ENCODE data around the gene PGAP6.
A peak's percentile ranks its signal among the peaks of the same experiment; 100 is the strongest.
"Not testable (repeated sequence)": the region's sequence is repeated elsewhere in the genome, so short reads cannot be mapped to it uniquely, and the experiment has no call there.

Gene PGAP6

DNA sequence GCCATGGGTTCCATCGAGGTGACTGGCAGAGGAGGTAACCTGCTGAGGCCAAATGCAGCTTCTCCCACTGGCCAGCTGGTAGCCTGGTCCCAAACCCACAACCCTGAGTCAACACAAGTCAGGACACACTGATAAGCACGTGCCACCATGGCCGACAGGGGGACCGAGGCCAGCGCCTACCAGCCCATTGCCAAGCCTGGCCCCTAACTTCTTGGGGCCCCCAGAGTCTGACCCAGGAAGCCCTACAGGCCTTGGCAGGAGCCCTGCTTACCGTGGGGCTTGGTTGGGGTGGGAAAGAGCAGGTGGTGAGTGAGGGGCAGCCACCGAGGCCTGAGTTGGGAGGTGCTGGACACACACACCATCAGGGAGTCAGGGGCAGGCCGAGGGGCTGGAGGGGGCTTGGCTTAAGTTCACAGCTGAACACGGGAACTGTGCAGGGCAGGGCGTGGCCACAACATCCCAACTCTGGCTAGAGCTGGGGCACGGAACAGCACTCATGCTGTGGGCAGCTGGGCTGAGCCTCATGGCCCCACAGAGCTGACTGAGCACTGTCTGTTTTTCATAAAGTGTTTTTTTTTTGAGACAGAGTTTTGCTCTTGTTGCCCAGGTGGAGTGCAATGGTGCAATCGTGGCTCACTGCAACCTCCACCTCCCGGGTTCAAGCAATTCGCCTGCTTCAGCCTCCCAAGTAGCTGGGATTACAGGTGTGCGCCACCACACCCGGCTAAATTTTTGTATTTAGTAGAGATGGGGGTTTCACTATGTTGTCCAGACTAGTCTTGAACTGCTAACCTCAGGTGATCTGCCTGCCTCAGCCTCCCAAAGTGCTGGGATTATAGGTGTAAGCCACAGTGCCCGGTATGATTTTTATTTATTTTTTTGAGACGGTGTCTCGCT, 16.9 kb downstream of the PGAP6 start:
- no peak for DNase-seq

DNA sequence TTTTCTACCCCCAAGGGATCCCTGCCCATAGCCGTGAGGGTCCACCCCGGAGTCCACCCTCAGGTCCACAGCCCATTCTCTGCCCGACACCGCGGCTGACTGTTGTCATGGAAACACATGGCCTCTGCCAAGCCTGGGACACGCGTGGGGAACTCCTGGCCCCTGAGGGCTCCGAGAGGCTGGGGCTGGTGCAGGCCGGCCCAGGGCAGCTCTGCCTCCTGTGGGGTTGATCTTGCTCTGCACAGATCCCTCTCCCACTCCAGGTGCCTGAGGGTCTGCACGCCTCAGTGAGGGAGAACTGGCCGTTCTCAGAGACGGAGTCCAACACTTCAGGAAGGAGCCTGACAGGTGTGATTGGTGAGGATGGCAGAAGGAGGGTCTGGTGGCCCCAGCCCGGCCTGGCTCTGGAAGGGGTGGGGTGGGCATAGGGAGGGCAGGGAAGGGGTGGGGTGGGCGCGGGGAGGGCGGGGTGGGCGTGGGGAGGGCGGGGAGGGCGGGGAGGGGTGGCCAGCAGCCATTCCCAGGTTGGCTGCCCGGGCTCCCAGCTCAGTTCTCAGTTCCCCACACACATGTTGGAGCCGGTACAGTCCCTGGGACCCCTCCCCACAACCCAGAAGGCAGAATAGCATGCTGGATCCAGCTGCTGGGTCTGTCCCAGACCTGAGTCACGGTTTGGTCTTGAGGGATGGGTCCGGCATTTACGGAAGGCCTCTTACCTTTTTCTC, 17.9 kb downstream of the PGAP6 start:
- no peak for DNase-seq

DNA sequence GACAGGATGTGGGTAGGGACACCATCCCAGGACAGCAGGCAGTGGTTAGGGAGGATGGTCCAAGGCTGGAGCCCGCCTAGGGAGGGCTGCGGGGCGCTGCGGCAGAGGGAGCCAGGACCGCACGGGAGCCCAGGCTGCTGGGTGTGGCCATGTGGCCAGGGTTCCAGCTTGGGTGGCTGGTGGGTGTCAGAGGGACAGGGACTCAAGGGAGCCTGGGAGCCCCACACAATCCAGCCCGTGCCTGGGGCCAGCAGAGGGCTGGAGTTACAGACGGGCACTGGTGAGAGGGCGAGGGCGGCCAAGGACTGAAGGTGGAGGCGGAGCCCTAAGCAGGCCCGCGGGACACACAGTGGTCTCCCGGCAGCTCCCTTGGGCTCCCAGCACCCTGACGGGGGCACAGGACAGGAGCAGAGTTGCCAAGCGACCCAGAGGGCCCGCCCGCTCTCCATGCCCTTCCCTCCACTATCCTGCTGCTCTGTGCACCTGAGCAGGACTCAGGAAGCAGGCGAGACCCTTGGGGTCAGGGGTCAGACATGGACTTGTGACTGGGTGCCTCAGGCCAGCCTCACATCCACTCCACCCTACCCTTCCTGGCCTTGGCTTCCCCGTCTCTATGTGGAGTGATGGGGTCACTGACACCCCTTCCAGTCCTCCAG, 18.5 kb downstream of the PGAP6 start:
- DNase-seq, result no peak

DNA sequence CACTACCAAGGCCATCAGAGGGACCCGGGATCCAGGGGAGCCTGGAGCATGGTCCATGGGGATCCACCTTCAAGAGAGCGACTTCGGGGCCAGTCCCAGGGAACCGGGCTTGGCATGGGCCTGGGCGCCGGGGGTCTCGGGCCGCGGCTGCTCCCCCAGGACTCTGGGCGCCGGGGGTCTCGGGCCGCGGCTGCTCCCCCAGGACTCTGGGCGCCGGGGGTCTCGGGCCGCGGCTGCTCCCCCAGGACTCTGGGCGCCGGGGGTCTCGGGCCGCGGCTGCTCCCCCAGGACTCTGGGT, 19.1 kb downstream of the PGAP6 start:
- not testable (repeated sequence) for DNase-seq

DNA sequence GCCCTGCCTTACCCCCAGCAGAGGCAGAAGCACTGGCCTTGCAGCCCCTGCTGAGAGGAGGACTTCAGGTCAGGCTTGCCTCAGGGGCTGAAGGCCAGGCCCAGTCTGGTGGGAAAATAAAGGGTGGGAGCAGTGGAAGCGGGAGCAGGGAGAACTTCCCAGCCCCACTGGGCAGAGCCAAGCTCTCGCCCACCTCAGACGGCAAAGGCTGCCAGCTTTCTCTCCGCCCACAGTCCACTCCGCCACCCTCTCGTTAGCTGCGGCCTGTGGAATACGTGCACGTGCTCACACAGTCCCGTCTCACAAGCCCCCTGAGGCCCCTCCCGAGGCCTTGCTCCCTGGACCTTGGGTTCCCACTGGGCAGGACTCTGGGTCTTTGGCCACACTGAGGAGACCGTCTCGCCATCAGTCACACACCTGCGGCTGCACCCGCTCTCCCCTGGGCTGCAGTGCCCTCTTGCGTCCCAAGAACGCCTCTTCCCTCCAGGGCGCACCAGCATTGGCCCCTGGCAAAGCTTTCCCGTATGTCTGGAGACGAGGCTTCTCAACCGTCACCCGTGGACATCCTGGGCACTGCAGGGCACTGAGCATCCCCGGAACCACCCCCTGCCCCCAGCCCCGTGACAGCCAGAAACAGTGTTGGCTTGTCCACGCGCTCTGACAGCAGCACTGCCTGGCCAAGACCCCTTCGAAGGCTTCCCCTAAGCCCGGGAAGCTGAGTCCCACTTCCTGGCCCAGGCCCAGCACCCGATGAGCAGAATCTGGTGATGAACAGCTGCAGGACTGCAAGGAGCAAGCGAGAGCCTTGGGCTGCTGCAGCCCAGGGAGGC, 19.7 kb downstream of the PGAP6 start:
- no peak for DNase-seq

DNA sequence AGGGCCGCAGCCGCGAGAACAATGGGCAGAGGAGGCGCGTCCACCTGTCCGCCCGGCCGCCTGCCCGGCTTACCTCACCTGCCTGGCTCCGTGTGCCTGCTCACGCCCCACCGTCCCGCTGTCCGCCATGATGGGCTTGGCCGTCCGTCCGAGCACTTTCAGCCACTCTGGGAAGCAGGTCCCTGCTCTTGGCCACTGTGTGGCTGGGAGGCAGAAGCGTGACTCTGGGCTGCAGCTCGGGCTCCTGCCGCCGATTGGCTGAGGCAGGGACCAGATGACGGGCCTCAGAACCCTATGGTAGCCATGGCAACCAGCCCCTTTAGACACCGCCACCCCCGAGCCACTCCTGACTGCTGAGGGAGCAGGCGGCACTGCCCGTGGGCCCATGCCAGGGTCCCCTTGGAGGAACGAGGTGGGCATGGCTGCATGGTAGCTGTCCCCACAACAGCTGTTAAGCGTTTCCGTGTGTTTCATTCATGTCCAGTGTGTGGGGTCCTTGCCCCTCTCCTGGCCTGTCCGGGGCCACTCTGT, 20.4 kb downstream of the PGAP6 start:
- no peak for DNase-seq

DNA sequence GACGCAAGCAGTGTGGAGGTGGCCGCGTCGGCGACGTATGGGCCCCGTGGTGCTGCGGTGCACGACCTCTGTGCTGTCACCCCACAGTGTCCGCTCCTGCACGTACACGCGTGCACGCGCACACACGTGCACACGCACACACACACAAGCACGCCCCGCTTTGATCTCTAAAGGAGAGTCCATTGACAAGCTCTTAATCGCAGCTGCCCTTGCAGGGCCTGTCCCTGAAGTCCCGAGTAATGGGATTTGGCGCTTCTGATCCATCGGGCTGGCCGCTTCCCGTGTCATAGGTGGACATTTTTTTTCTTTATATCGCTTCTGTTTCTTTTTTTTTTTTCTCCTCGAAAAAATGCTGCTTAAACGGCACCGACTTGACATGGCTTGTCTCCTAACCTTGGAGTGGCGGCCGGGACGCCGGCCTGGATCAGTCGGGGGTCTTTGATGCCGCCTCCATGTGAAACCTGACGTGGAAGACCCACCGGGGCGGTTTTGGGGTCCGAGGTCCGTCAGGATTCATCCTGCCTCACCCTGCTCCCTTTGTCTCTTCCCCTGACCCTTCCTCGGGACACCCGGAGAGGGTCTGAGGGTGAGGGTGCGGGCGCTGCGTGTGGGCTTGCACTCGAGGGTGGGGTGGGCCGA, 21.0 kb downstream of the PGAP6 start:
- no peak for DNase-seq

DNA sequence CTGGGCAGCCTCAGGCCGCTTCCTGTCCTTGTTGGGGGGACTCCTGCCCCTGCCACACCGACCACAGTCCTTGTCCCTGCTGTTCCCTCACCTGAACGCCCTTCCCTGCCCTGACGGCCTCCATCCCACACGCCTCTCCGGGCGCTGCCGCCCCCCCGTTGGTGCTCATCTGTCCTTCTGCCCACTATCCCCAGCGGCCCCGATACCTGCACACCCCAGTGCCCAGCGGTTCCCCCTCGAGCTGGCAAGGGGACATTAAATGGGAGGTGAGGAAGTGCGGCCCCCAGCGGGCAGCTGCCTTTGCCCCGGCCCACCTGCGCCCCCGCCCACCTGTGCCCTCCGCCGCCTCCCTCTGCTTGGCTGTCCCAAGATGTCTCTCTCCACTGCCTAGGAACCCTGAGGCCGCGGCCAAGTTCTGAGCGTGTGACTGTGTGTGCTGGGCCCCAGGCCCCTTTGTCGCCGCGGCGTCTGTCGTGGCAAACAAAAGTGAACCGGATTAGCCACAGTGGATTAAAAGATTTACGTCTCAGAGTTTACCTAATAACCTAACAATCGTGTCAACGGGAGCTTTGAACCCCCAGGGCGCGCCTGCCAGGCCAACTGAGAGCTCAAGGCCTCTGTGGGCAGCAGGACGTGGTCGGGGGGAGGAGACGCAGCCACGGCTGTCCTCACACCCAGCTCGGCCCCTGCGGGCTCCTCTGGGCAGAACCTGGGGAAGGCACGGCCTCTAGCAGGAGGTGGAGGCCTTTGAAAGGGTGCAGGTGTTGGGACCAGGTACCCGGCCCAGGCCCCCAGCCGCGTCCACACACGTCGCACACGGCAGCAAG, 21.7 kb downstream of the PGAP6 start:
- no peak for DNase-seq

DNA sequence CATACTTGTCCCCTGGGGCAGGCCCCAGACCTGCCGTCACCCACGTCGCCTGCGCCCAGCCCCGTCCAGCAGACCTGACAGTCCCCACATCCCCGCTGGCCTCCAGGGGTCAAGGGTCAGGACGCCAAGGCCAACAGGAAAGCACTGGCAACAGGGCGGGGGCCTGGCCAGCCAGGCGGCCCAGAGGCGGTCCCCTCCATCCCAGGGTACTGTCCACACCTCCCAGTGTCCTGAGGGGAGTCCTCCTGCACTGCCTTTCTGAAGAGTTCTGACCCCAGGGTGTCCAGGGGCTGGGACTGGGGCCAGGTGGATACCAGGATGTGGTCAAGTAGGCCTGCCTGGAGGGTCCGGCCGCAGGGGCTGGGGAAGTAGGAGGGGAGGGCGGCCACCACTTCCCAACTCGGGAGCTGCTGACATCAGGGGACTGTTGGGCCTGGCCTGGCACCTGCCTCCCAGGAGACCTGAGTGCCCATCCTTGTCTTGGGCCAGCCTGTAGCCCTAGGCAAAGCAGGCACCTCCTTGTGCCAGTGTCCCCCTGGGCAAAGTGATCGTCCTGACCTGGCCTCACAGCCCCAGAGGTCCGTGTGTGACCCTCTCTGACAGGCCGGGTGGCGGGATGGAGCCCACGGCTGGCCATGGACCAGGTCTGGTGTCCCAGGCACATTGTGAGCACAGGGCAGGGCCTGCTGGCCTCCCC, 22.6 kb downstream of the PGAP6 start:
- no peak for DNase-seq

DNA sequence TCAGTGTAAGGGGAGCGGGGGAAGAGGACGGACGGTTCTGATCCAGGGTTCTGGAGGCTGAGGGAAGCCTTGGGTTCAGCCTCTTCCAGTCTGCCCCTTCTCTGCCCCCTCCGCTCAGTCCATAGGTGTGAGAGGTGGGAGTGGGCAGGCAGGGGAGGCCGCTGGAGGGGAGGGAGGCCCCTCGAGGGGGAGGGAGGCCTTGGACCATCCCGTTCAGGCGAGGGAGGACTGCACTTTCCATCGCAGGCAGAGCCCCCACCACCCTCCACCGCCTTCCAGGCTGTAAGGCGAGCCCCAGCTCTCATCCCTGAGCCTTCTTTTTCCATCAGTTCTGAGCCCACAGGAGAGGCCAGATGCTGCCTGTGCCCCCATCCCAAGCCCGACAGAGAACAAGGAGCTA, 25.0 kb downstream of the PGAP6 start:
- no peak for DNase-seq

DNA sequence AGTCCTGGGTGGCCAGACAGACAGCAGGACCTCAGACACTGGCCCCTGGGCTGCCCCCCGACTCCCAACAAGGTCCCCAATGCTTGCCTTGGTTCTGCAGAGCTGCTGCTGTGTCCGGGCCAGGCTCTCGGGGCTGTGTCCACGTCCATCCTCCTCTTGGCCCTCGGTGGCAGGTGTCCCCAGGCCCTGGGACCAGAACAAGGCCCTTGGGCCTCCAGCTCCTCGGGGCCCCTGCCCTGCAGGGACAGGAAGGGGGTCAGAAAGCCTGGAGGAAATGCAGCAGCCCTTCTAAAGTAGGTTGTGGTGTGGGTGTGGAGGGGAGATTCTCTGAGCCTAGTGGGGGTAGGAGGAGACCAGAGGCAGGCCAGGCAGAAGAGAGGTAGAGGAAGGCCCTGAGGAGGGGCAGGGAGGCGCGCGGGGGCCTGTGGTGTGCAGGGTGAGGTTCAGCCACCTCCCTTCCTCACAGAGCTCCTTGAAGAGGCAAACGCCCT, 26.8 kb downstream of the PGAP6 start:
- no peak for DNase-seq

DNA sequence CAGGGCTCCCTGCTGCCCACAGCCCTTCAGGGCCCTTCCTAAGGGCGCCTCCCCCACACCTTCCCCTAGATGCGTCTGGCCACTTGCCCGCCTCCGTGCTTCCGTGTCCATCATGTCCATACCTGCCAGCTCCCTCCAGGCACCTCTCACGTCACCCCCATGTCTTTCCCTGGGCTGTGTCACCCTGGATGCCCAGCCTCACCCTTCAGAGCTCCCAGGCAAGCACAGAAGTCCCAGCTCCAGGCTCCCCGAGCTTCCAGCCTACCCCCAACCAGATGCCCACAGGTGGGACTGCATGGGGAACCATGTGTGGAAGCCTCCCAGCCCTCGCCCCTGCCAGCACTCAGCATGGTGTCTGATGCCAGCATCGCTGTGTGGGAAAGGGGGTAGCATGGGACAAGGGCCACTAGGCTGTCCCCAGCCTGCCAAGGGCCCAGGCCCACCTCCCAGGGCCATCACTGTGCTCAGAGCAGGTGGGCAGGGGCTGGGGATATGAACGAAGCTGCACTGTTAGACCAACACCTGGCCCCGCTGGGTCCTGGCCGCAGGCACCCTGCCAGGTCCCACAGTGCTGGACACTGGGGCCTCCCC, 27.4 kb downstream of the PGAP6 start:
- DNase-seq, result no peak

DNA sequence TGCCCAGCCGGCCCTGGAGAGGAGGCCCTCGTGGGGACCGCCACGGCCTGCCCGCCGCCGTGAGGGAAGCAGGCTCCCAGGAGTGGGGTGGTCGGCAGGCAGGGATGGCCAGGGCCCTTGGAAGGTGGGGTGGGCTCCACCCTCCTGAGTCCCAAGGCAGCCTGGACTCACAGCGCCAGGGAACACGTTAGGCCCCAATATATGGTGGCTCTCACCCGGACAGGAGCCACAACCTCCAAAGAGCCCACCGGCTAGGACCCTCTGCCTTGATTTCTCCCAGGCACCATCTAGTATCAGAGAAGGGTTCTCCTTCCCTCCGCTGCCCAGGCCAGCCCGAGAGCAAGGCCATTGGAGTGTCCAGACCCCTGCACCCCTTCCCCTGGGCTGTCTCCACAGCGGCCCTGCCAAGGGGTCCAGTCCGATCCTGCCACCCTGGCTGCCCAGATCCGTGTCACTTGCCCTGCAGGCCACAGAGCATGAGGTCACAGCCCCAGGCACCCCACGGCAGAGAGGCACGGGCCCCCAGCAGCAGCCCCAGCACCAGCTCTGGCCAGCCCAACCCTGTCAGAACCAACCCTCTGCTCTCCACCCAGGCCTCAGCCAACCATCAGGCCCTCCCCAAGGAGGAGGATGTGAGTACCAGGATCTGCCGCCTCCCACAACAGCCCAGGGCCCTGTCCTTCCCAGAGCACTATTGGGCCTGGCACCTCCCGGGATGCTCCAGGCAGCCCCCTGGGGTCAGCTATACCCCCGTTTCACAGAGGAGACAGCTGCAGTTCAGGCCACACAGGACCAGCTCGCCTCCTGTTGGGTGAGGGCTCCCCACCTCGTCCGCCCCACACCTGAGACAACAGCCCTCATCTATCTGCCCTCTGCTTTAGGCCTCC, 28.1 kb downstream of the PGAP6 start:
- DNase-seq, result no peak

DNA sequence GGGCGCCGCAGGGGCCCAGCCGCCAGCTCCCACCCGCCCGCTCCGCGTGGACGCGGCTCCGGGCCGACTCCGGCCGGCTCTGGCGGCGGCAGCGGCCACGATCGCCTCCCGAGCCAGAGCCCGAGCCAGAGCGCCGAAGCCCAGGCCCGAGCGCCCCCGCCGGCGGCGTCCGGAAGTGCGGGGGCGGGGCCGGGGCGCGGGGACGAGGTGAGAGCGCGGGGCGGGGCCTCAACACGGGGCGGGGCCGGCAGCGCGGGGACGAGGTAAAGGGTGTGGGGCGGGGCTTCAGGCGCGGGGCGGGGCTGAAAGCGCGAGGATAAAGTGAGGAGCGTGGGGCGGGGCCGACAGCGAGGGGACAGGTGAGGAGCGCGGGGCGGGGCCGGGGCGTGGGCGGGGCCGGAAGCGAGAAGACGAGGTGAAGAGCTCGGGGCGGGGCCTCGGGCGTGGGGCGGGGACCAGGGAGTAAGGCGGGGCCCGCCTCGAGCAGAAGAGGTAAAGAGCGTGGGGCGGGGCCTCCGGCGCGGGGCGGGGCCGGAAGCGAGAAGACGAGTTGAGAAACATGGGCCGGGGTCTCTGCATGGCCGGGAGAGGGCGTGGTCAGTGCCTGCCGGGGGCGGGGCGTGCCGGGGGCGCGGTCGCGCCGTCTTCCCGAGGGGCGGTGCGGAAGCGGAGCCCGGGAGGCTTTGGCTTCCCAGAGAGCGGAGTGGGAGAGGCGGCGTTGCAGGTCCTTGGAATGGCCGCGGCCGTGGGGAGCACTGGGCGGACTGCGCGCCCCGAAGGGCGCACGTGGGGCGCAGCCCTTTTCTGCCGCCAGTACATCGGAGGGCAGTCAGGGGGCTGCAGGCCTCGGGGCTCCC, 29.0 kb downstream of the PGAP6 start, which contains the start of gene AXIN1:
TSS of gene AXIN1 (minus strand) at position 177 of the 857 bp plus-strand sequence. CDS start 5,698 bp downstream, outside the sequence.
- DNase-seq, result peak; percentile 66

DNA sequence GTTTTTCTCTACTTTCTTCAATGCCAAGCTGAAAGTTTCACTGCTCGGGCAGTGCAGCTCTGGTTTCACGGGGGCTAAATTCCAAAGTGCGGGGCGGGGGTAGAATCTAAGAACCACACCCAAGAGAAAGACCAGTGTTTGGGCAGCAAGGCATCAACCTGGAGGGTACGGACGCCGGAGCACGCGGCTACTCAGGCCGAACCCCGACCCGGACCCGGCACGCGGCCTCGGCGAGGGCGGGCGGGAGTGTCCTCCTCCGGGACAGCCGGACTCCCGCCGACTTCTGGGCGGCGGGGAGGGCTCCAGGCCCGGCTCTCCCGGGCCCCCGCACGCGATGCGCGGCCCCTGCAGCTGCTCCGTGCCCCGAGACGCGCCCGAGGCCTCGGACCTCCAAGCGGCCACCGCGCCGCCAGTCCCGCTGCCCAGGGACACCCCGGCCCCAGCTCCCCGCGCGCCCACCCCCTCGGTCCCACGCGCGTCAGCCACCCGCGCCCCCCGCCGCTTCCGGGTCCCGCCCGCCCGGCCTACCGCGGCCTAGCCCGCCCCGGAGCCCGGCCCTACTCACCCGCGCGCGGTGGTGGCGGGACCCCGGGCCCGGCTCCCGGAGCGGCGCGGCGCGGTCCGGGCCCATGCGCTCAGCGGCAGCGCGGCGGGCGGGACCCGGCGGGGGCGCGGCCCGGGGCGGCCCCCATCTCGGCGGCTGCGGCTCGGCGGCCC, 29.8 kb downstream of the PGAP6 start:
- DNase-seq, result no peak

DNA sequence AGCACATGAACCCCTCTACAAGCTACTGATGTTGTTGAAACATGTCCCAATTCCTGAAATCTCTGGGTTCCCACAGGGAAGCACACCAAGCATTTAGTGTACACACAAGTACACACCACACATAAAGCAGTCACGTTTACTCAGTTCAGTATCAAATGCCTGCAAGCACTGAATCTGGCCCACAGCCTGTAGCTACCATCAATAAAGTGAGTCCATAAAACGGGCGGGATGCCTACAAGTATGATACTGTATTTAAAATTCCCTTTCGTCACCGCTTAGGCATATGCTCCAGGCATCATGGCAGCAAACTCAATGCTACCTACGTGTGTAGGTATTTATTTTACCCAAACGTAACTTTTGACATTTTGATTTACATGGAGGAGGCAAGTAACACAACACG, 31.6 kb downstream of the PGAP6 start:
- no peak for DNase-seq

DNA sequence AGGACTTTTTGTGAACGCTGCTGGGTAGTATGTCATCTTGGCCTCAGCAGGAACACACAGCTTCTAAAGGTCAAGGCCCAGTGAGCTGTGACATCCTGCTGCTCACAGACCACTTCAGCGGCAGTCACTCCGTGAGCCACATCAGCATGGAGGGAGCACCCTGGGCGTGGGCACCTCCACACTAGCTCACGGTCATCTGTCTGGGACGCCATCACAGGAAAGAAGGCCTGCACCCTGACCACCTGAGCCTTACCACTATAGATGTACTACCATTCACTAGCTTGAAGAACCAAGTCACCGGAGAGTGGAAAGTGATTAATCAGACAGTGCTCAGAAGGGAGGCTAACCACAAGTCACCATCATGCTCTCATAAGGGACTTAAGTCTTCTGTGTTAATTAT, 32.6 kb downstream of the PGAP6 start:
- no peak for DNase-seq

All from SIG-M5 (cell line).